ENCODE results near the gene ZNF148. TPM values are rescaled to one million over a fixed set of nuclear protein-coding genes. Genes with fewer than 3 reads are reported as not detected.

Gene ZNF148
- total RNA-seq, 4 donors from 2014 or later, result 30.3 to 39.0 (median 33.0) TPM

- WGBS, result 93% methylated on average over 2 of the region's 2 CpGs
- Histone ChIP-seq H3K4me3 (no peak overlapping the region), H3K27ac (replicated peaks in 1 of 4) (no peak overlapping the region), H3K27me3 (no peaks in the 10 kb centered on the region), H3K4me1 (peaks cover 0 to 17% (median 4%) of the 10 kb centered on the region in 4 donors), H3K36me3 (peaks cover 0 to 3% (median 2%) of the 10 kb centered on the region in 4 donors), H3K9me3 (no peaks in the 10 kb centered on the region)
- TF ChIP-seq, protein P1, sequence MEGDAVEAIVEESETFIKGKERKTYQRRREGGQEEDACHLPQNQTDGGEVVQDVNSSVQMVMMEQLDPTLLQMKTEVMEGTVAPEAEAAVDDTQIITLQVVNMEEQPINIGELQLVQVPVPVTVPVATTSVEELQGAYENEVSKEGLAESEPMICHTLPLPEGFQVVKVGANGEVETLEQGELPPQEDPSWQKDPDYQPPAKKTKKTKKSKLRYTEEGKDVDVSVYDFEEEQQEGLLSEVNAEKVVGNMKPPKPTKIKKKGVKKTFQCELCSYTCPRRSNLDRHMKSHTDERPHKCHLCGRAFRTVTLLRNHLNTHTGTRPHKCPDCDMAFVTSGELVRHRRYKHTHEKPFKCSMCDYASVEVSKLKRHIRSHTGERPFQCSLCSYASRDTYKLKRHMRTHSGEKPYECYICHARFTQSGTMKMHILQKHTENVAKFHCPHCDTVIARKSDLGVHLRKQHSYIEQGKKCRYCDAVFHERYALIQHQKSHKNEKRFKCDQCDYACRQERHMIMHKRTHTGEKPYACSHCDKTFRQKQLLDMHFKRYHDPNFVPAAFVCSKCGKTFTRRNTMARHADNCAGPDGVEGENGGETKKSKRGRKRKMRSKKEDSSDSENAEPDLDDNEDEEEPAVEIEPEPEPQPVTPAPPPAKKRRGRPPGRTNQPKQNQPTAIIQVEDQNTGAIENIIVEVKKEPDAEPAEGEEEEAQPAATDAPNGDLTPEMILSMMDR (IDR thresholded peaks at IDR 0.05), result no peak
- no peak for TF ChIP-seq POLR2AphosphoS5 (IDR thresholded peaks at IDR 0.05)
- no peak for TF ChIP-seq POLR2A (IDR thresholded peaks at IDR 0.05; ENCODE audit: low read depth)
- intact Hi-C loops (cut with DNase I), result no loop called here
- DNase-seq (ENCODE audit: extremely low spot score), result no peak
These were observed 55.4 kb downstream of the ZNF148 start for GRCh38 chr3:125319765-125320164.

DNA sequence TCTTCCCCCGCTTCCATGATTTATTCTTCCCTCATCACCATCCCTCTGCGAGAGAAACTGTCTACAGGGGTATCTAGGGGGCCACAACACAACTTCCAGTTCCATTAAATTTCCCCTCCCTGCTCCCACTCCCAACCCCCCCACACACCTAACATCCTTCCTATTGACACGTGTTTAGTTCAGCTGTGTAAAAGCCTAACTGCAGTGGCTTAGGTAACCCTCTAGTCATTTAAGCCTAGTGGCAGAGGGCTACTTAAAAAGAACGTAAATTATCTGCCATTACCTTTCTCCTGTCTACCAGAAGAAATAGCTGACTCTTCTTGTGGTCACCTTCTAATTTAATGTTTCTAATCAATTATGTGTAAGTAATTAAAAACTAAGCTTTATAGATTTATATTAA, 56.3 kb downstream of the ZNF148 start:
- DNase-seq (ENCODE audit: extremely low spot score), result no peak
- Histone ChIP-seq H3K4me1 (peaks cover 0 to 17% (median 4%) of the 10 kb centered on the region in 4 donors), H3K9me3 (no peaks in the 10 kb centered on the region), H3K27me3 (no peaks in the 10 kb centered on the region), H3K27ac (replicated peaks in 1 of 4) (no peak overlapping the region), H3K36me3 (peaks cover 0 to 5% (median 2%) of the 10 kb centered on the region in 4 donors), H3K4me3 (no peak overlapping the region)
- WGBS, result 97% methylated on average over 4 of the region's 4 CpGs
- intact Hi-C loops (cut with DNase I), result no loop called here
- TF ChIP-seq EP300 (IDR thresholded peaks at IDR 0.05), result no peak
- TF ChIP-seq, protein P1 (IDR thresholded peaks at IDR 0.05), result no peak
- TF ChIP-seq POLR2A (IDR thresholded peaks at IDR 0.05; ENCODE audit: low read depth), result no peak
- TF ChIP-seq POLR2AphosphoS5 (IDR thresholded peaks at IDR 0.05), result no peak

- Histone ChIP-seq H3K9me3 (no peaks in the 10 kb centered on the region), H3K27me3 (no peaks in the 10 kb centered on the region), H3K4me1 (peaks cover 0 to 17% (median 4%) of the 10 kb centered on the region in 4 donors), H3K36me3 (peaks cover 0 to 6% (median 2%) of the 10 kb centered on the region in 4 donors), H3K27ac (replicated peaks in 1 of 4) (no peak overlapping the region), H3K4me3 (no peak overlapping the region)
- intact Hi-C loops (cut with DNase I), result no loop called here
- TF ChIP-seq POLR2A (IDR thresholded peaks at IDR 0.05; ENCODE audit: low read depth) (no peak), POLR2AphosphoS5 (IDR thresholded peaks at IDR 0.05) (no peak), EP300 (IDR thresholded peaks at IDR 0.05) (no peak)
- TF ChIP-seq, protein P1 (IDR thresholded peaks at IDR 0.05), result no peak
- DNase-seq (ENCODE audit: extremely low spot score), result no peak
- WGBS, result 82% methylated on average over 4 of the region's 4 CpGs
These were observed 56.8 kb downstream of the ZNF148 start for GRCh38 chr3:125318167-125318865.

GRCh38 chr3:125317761-125318160, 57.4 kb downstream of the ZNF148 start:
- intact Hi-C loops (cut with DNase I), result no loop called here
- Histone ChIP-seq H3K4me1 (peaks cover 0 to 17% (median 4%) of the 10 kb centered on the region in 4 donors), H3K36me3 (peaks cover 0 to 11% (median 5%) of the 10 kb centered on the region in 4 donors), H3K27me3 (no peaks in the 10 kb centered on the region), H3K9me3 (no peaks in the 10 kb centered on the region), H3K4me3 (no peak overlapping the region), H3K27ac (replicated peaks in 1 of 4) (no peak overlapping the region)
- DNase-seq (ENCODE audit: extremely low spot score), result no peak
- TF ChIP-seq POLR2A (IDR thresholded peaks at IDR 0.05; ENCODE audit: low read depth) (no peak), EP300 (IDR thresholded peaks at IDR 0.05) (no peak), POLR2AphosphoS5 (IDR thresholded peaks at IDR 0.05) (no peak)
- TF ChIP-seq, protein P1 (IDR thresholded peaks at IDR 0.05), result no peak
- 95% methylated on average over 1 of the region's 1 CpG for WGBS

Measured in esophagus muscularis mucosa (tissue), 4 donors.